Thymus (tissue), 11 donors: ENCODE measurements around the gene ATP1A2. TPM values are rescaled to one million over a fixed set of nuclear protein-coding genes. Genes with fewer than 3 reads are reported as not detected.

Experiments
- DNase-seq, 9 donors: peaks; one replicate each; pipeline ENCODE4 v3.0.0-alpha.2; 2013; ENCODE audit warnings: low spot score in 9 of 9, low read depth in 6 of 9, missing footprints in 1 of 9
- H3K27ac ChIP-seq, 2 donors: one replicate each; pipeline ENCODE4 v1.5.1; 2013; ENCODE audit warnings: control low read depth in 1 of 2, low read depth in 1 of 2, low read length in 1 of 2, mild to moderate bottlenecking in 1 of 2, moderate library complexity in 1 of 2
- H3K27me3 ChIP-seq, 2 donors: one replicate each; pipeline ENCODE4 v1.5.1; 2013; ENCODE audit warnings: low read length in 1 of 2; ENCODE audit not compliant: control insufficient read depth in 2 of 2, insufficient read depth in 1 of 2
- H3K36me3 ChIP-seq, 2 donors: one replicate each; pipeline ENCODE4 v1.5.1; 2013; ENCODE audit warnings: low read length in 1 of 2, mild to moderate bottlenecking in 1 of 2, moderate library complexity in 1 of 2; ENCODE audit not compliant: control insufficient read depth in 2 of 2, insufficient read depth in 2 of 2
- H3K4me1 ChIP-seq, 2 donors: one replicate each; pipeline ENCODE4 v1.5.1; 2013; ENCODE audit warnings: low read length in 2 of 2; ENCODE audit not compliant: control insufficient read depth in 2 of 2, insufficient read depth in 2 of 2
- H3K4me3 ChIP-seq, 2 donors: one replicate each; pipeline ENCODE4 v1.5.1; 2013; ENCODE audit warnings: low read length in 2 of 2, control low read depth in 1 of 2, mild to moderate bottlenecking in 1 of 2
- H3K9me3 ChIP-seq, 2 donors: one replicate each; pipeline ENCODE4 v1.5.1; 2013; ENCODE audit warnings: low read length in 1 of 2, mild to moderate bottlenecking in 1 of 2; ENCODE audit not compliant: control insufficient read depth in 2 of 2, insufficient read depth in 1 of 2
- WGBS: extraction: QIAGEN DNeasy Blood & Tissue Kit; methylation state at CpG from one replicate; pipeline ENCODE4 v1.1.7; 2013; 5-methylcytosine and 5-hydroxymethylcytosine counted together
- polyA plus RNA-seq: library from polyadenylated mRNA; stranded (reverse); fragments of 200-250 nt; gene quantifications from one replicate; pipeline ENCODE4 v1.2.3, GENCODE V29; 2013
- total RNA-seq: library from RNA; stranded (reverse); fragments of 120-200 nt; gene quantifications from one replicate; pipeline ENCODE4 v1.2.4, GENCODE V29; 2013
- donor health status: healthy.

Gene ATP1A2
- total and polyA plus RNA-seq, 2 donors, result 0.38 to 1.3 TPM

DNA sequence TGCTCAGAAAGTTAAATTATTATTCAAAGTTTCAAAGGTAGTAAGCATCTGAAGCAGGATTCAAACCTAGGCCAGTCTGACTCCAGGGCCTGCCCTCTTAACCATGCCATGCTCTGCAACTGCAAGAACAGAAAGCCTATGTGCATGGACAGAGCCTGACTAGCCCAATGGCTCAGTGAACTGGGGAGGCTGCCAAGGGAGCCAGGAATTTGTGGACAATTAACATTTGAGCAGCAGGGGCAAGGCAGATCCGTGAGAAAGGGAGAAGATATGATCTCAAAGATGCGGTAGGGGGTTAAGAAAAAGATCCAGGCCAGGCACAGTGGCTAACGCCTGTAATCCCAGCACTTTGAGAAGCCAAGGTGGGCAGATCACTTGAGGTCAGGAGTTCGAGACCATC is 29.4 kb downstream of the ATP1A2 start:
- Histone ChIP-seq H3K27me3 (peaks cover 0 to 2% of the 10 kb centered on the region in 2 donors), H3K9me3 (no peaks in the 10 kb centered on the region), H3K27ac (no peak overlapping the region), H3K4me1 (no peaks in the 10 kb centered on the region), H3K4me3 (no peak overlapping the region), H3K36me3 (no peaks in the 10 kb centered on the region)
- no peak for DNase-seq
- WGBS, result 92% methylated on average over 4 of the region's 4 CpGs

DNA sequence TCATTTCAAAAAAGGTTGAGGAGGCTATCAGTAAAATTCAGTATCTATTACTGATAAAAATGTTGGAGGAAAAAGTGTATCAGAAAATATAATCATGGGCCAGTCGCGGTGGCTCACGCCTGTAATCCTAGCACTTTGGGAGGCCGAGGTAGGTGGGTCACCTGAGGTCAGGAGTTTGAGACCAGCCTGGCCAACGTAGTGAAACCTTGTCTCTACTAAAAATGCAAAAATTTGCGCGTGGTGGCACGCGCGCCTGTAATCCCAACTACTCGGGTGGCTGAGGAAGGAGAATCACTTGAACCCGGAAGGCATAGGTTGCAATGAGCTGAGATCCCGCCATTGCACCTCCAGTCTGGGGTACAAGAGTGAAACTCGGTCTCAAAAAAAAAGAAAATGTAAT is 30.5 kb downstream of the ATP1A2 start:
- no peaks in the 10 kb centered on the region for H3K4me1 ChIP-seq
- H3K9me3 ChIP-seq, result no peaks in the 10 kb centered on the region
- peaks cover 0 to 2% of the 10 kb centered on the region in 2 donors for H3K27me3 ChIP-seq
- WGBS, result 97% methylated on average over 14 of the region's 14 CpGs
- H3K36me3 ChIP-seq, result no peaks in the 10 kb centered on the region
- no peak overlapping the region for H3K4me3 ChIP-seq
- no peak for DNase-seq
- no peak overlapping the region for H3K27ac ChIP-seq

DNA sequence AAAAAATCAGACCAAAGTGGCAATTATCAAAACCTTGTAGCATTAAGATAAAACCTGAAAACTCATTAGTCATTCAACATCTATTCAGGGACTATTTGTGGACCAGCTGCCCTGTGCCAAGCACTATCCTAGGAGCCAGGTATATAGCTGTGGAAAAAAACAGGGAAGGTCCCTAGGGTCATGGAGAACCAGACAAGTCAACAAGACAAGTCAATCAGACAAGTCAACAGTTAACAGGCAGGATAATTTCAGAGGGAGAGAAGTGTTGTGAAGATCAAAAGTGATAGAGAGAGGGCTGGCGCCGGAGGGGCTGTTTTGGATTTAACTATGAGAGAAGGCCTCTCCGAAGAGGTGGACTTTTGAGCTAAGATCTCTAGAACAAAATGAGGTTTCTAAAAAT is 32.6 kb downstream of the ATP1A2 start:
- Histone ChIP-seq H3K27me3 (no peaks in the 10 kb centered on the region), H3K27ac (no peak overlapping the region), H3K4me3 (no peak overlapping the region), H3K36me3 (no peaks in the 10 kb centered on the region), H3K9me3 (no peaks in the 10 kb centered on the region), H3K4me1 (no peaks in the 10 kb centered on the region)
- DNase-seq, result no peak
- 97% methylated on average over 3 of the region's 3 CpGs for WGBS

DNA sequence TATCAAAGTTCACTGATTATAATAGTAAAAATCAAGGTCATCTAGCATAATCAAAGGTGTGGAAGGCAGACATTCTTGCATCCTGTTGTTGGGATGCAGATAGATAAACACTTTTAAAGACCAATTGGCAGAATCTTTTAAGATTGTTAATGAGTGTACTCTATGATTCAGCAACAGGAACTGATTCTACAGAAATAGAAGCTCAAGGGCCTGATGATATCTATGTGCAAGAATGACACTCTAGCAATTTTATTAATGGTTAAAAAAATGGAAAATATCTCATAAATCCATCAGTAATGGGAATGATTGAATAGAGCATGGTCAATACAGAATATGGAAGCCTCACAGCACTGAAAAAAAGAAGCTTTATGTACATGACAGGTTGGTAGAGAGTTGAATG is 33.7 kb downstream of the ATP1A2 start:
- no peaks in the 10 kb centered on the region for H3K9me3 ChIP-seq
- no peak overlapping the region for H3K27ac ChIP-seq
- no peaks in the 10 kb centered on the region for H3K4me1 ChIP-seq
- no peak overlapping the region for H3K4me3 ChIP-seq
- no peaks in the 10 kb centered on the region for H3K27me3 ChIP-seq
- no peak for DNase-seq
- H3K36me3 ChIP-seq, result no peaks in the 10 kb centered on the region

DNA sequence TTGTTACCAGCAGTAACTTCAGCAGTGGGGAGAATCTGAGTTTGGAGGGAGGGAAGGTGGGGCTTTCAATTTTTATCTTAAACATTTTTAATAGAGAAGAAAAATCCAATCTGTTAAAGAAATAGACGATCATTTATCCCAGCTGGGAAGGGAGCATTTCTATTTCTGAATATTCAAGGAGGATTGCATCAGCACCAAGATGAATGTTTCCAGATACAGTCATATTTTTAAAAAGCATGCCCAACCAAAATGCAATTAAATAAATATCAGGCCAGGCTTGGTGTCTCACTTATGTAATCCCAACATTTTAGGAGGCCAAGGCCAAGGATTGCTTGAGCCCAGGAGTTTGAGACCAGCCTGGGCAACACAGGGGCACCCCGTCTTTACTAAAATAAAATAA is 34.2 kb downstream of the ATP1A2 start:
- Histone ChIP-seq H3K4me3 (no peak overlapping the region), H3K27ac (no peak overlapping the region), H3K9me3 (no peaks in the 10 kb centered on the region), H3K4me1 (no peaks in the 10 kb centered on the region), H3K27me3 (no peaks in the 10 kb centered on the region), H3K36me3 (no peaks in the 10 kb centered on the region)
- DNase-seq, result no peak
- 96% methylated on average over 2 of the region's 2 CpGs for WGBS

DNA sequence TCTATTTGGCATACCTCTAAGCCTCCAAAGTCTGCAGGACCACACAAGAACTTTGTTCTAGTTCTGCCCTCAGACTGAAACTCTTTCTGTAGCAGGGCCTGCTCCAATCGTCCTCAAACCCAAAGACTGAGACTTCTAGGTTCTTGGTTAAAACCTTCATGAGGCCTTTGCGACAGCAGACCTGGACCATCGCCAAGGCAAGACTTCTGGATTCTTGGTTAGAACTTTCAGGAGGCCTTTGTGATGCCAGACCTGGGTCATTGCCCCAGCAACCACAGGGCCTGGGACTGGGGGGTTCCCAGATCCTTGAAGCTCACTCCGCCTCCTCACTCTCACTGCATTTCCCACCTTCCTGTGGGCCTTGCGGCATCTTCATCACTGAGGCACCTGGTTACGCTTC is 35.7 kb downstream of the ATP1A2 start, which contains the start of gene ATP1A4:
ATP1A4 (plus strand) TSS at position 301 of the 400 bp plus-strand sequence. CDS start 438 bp downstream, outside the sequence.
- no peak for DNase-seq
- 97% methylated on average over 6 of the region's 6 CpGs for WGBS
- no peak within 1 kb of the TSS for H3K4me3 ChIP-seq
- no peaks in the 10 kb centered on the region for H3K27me3 ChIP-seq
- no peaks in the 10 kb centered on the region for H3K36me3 ChIP-seq
- no peaks in the 10 kb centered on the region for H3K4me1 ChIP-seq
- H3K27ac ChIP-seq, result no peak within 1 kb of the TSS
- no peaks in the 10 kb centered on the region for H3K9me3 ChIP-seq

DNA sequence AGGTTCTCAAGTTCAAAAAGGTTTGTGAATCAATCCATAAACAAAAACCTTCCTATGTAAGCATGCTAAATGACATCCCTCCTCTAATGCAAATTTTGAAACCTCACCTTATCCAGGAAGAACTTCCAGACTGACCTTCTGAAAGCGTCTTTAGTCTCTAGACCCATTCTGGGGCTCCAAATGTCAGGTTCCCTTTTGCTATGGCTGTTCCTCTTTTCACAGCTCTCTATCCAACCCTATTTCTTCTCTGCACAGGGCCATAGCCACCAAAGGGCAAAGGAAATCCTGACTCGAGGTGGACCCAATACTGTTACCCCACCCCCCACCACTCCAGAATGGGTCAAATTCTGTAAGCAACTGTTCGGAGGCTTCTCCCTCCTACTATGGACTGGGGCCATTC is 39.2 kb downstream of the ATP1A2 start:
- Histone ChIP-seq H3K4me3 (no peak overlapping the region), H3K36me3 (no peaks in the 10 kb centered on the region), H3K9me3 (no peaks in the 10 kb centered on the region), H3K27me3 (no peaks in the 10 kb centered on the region), H3K27ac (no peak overlapping the region), H3K4me1 (no peaks in the 10 kb centered on the region)
- no peak for DNase-seq
- 87% methylated on average over 3 of the region's 3 CpGs for WGBS

DNA sequence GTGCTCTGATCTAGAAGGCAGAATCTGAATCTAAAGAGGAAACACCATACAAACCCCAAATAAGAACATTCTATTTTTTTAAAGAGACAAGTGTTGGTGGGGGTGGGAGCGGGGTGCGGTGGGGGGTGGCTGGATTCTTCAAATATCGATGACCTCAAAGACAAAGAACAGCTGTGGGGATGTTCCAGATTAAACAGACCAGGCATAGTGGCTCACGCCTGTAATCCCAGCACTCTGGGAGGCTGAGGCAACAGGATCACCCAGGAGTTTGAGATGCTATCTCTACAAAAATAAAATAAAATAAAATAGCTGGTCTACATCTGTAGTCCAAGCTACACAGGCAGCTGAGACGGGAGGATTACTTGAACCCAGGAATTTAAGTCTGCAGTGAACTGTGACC is 40.8 kb downstream of the ATP1A2 start:
- Histone ChIP-seq H3K36me3 (no peaks in the 10 kb centered on the region), H3K4me3 (no peak overlapping the region), H3K9me3 (no peaks in the 10 kb centered on the region), H3K27ac (no peak overlapping the region), H3K4me1 (no peaks in the 10 kb centered on the region), H3K27me3 (no peaks in the 10 kb centered on the region)
- DNase-seq, result no peak
- WGBS, result 98% methylated on average over 5 of the region's 5 CpGs

DNA sequence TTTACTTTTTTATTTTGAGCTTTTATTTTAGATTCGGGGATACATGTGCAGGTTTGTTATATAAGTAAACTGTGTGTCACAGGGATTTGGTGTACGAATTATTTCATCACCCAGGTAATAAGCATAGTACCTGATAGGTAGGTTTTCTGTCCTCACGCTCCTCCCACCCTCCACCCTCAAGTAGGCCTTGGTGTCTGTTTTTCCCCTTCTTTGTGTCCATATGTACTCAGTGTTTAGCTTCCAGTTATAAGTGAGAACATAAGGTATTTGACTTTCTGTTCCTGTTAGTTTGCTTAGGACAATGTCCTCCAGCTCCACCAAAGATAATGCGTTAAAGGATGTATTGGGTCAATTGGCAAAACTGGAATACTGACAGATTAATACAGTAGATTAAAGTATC is 41.6 kb downstream of the ATP1A2 start:
- no peak for DNase-seq
- Histone ChIP-seq H3K9me3 (no peaks in the 10 kb centered on the region), H3K27ac (no peak overlapping the region), H3K4me1 (no peaks in the 10 kb centered on the region), H3K27me3 (no peaks in the 10 kb centered on the region), H3K36me3 (no peaks in the 10 kb centered on the region), H3K4me3 (no peak overlapping the region)
- 98% methylated on average over 4 of the region's 4 CpGs for WGBS

DNA sequence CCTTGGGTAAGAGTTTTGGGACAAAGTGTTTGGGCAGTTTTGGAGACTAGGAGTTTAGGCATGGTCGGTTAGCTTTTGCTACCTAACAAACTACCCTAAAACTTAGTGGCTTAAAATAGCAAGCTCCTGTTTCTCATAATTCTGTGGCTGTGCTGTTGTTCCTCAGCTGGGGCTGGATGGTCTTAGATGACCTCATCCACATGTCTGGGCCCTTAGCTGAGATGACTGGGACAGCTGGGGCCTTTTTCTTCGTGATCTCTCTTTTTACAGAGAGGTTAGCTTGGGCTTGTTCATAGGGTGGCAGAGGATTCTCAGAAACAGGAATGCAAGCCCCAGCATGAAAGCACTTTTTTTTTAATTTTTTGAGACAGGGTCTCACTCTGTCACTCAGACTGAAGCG is 42.5 kb downstream of the ATP1A2 start:
- H3K4me1 ChIP-seq, result no peaks in the 10 kb centered on the region
- no peaks in the 10 kb centered on the region for H3K9me3 ChIP-seq
- no peak overlapping the region for H3K4me3 ChIP-seq
- no peak for DNase-seq
- H3K27ac ChIP-seq, result no peak overlapping the region
- H3K27me3 ChIP-seq, result no peaks in the 10 kb centered on the region
- WGBS, result 96% methylated on average over 3 of the region's 3 CpGs
- H3K36me3 ChIP-seq, result no peaks in the 10 kb centered on the region
